Activated CD8-positive, alpha-beta memory T cell treated with anti-CD3 and anti-CD28 coated beads for 1 hour (primary cell): ENCODE results near the gene RAB3GAP2.
"Not testable (repeated sequence)": the region's sequence is repeated elsewhere in the genome, so short reads cannot be mapped to it uniquely, and the experiment has no call there.

Experiments used
- DNase-seq, 2 donors: peaks; one replicate each; pipeline ENCODE4 v3.0.0-alpha.2; 2020; ENCODE audit warnings: low read depth in 1 of 2; ENCODE audit errors: extremely low read depth in 1 of 2

RAB3GAP2 gene

DNA sequence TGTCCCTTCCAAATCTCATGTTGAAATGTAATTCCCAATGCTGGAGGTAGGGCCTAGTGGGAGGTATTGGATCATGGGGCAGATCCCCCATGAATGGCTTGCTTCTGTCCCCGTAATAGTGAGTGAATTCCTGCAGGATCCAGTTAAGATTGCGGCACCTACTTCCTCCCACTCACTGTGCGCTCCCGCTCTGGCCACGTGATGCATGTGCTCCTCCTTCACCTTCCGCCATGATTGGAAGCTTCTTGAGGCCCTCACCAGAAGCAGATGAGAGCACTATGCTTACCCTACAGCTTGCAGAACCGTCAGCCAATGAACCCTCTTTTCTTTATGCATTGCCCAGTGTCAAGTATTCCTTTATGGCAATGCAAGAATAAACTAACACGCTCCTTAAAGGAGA lies 14.9 kb upstream of the RAB3GAP2 start:
- no peak for DNase-seq

DNA sequence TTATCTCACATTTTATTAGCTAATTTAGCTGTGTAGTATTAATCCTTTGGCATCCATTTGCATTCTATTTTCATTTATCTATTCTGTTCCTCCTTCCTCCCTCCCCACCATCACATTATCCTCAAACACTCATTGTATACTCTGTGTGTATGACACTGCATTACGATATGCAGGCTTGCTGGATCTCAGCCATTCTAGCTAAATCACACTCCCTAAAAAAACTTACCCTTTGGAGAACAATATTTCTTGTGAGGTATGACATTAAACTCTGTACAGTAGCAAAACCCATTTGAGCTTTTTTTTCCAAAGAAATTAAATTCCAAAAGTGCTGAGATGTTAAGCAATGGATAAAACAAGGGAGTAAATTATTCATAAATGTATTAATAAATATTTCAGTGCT lies 11.4 kb upstream of the RAB3GAP2 start:
- no peak for DNase-seq

DNA sequence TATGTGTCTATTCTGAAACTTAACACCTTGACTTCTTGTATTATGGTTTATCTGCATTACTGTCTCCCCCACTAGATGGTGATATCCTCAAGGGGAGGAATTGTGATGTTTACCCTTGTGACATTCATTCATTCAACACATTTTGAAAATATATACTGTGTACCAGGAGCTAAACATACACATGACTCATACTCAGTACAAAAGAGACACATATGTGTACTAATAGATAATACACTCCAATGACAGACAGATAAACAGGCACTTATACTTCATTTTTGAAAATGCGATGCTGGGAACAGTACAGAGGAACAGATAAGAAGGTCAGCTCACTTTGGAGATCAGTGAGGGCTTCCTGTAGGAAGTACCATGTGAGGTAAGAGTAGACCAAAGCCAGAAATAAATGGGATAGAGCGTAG lies 8.9 kb upstream of the RAB3GAP2 start:
- no peak for DNase-seq

DNA sequence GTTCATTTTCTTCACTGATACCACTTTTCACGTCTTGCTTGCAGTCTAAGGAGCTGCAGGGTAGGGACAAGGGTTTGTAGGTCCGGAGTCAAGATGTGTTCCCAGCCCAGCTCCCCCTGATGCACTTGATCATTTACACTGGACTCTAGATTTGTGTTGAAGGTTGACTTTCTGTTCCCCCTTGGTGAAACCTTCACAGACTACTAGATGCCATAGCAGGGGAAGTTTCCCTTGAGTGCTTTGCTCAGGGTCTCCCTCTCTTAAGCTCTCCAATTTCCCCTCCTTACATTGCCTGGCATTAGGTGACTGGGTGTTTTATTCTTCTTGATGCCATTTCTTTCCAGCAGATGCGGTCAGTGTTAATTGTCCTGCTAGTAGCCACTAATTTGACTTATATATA lies 8.0 kb upstream of the RAB3GAP2 start:
- no peak for DNase-seq

DNA sequence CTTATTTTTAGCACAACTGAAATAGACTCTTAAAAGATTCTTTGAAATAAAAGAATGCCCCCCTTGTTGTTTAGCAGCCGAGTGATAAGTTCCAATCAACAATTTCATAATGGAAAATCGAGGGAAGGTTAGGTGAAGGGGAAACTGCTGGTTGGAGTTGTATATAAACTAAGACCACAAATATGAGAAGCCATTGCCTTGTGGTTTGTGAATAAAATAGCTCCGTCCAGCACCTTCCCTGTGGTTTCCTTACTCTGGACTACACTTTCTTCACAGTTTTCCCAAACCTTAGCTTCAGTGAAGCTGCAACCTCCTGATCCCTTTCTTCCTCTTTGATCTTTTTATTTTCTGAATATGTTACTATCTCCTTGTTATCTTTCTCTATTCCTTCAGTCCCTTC lies 6.7 kb upstream of the RAB3GAP2 start:
- DNase-seq, result no peak

DNA sequence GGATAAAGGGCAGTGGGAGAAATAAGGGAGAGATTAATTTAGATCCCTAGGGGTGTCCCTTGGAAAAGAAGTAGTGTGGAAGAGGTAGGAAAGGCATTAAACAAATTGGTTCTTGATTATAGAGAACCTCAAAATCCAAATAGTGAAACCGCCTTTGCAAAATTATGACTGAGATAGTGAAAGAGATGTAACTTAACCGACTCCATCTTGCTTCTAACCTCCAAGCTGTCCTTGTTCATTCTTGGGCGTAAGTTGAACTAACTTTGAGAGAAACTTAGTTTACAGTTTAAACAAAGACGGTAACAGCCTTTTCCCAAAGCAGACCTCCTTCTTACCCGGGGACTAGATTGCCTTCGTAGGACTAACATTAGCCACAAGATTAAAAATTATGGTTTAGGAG lies 3.2 kb upstream of the RAB3GAP2 start:
- DNase-seq, result no peak

DNA sequence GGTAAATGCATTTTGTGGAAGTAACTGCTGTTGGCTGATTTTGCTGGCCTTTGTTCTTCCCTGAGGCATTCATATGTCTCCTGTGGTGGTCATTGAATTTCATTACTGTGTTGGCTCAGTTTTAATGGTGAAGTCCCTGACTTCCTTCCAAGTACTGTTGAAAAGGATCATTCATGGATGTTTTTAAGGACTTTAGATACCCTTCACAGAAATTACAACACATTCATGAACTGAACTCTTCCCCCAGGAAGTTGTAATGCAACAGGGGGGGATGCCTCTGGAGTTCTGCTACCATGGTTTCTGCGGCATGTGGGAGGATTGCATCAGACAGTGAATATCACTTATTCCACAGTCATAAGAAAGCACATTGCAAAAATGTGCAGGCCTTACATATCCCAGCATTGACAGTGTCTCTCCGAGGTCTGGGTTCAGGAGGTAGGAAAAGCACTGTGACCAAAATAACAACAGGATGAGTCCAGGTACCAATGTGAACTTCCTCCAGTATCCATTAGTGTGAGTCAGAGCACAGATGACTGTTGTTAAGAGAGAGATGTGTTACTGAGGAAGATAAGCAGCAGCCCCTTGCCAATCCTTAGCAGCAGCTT lies 2.1 kb upstream of the RAB3GAP2 start:
- no peak for DNase-seq

DNA sequence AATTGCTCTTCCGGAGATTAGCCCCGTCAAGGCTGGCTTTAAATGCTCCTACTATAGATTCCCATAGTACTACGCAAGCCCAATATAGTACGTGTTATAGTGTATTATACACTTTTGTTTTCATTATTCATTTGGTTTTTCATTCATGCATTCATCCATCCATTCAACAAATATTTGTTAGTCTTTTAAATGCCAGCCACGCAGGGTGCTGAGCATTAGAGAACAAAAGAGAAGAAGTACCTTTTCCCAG lies 513 bp upstream of the RAB3GAP2 start:
- DNase-seq, result no peak

DNA sequence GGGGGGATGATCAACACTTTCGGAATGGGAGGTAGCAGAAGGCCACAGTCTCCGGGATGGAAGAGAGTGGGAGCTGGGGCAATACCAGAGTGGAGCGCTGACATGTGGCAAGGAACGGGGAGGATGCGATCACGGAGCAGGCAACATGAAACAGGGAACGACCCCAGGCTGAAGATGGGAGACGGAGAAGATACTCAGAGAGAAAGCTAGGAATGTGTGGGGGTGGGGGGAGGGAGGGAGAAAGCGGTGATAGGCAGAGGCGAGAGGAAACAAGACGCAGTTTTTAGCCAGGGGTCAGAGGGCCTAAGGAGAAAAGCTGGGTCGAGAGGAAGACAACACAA lies 577 bp downstream of the RAB3GAP2 start:
- no peak for DNase-seq

DNA sequence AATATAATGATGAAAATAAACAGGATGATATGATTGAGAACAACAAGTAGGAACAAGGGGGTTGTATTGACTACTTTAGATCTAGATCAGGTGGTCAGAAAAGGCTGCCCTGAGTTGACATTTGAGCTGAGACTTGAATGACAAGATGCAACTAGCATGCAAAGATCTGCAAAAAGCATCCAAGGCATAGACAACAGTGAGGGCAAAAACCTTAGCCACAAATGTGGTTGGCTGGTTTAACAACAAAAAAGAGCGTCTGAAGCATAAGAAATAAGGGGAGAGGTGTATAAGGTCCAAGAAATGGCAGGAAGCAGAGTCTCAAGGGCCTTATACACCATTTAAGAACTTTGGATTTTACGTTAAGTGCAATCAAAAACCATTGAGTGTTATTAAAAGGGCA lies 3.2 kb downstream of the RAB3GAP2 start:
- DNase-seq, result no peak

DNA sequence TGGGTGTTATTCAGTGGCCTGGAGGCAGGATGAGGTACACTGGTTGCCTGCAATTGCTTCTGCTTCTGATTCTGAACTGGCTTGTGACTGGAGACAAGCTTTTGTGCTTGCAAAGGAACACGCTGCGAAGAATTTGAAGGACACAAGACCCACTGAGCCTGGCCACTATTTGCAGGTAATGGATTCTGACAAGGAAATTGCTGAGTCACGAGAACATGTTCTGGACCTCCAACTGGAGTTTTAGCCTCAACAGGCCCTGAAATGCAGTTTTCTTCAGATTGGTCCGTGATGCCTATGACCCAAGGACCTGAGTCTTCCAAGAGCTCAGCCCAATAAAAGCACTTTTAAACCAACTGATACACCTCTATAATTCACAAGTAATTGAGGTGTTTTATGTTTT lies 4.6 kb downstream of the RAB3GAP2 start:
- DNase-seq, result no peak

DNA sequence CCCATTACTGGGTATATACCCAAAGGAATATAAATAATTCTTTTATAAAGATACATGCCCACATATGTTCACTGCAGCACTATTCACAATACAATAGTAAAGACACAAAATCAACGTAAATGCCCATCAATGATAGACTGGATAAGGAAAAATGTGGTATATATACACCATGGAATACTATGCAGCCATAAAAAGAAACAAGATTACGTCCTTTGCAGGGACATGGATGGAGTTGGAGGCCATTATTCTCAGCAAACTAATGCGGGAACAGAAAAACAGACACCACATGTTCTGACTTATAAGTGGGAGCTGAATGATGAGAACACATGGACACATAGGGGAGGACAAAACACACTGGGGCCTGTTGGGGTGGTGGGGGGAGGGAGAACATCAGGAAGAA lies 12.0 kb downstream of the RAB3GAP2 start:
- not testable (repeated sequence) for DNase-seq

DNA sequence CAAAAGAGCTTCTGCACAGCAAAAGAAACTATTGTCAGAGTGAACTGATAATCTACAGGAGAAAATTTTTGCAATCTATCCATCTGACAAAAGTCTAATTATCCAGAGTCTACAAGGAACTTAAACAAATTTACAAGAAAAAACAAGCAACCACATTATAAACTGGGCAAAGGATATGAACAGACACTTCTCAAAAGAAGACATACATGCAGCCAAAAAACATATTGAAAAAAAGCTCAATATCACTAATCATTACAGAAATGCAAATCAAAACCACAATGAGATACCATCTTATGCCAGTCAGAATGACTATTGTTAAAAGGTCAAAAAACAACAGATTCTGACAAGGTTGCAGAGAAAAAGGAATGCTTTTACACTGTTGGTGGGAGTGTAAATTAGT lies 12.5 kb downstream of the RAB3GAP2 start:
- not testable (repeated sequence) for DNase-seq

DNA sequence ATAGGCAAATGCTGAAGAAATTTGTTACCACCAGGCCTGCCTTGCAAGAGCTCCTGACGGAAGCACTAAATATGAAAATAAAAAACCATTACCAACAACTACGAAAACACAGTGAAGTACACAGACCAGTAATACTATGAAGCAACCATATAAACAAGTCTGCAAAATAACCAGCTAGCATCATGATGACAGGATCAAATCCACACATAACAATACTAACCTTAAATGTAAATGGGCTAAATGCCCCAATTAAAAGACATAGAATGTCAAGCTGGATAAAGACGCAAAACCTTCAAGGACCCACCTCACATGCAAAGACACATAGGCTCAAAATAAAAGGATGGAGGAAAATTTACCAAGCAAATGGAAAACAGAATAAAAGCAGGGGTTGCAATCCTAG lies 16.1 kb downstream of the RAB3GAP2 start:
- not testable (repeated sequence) for DNase-seq

DNA sequence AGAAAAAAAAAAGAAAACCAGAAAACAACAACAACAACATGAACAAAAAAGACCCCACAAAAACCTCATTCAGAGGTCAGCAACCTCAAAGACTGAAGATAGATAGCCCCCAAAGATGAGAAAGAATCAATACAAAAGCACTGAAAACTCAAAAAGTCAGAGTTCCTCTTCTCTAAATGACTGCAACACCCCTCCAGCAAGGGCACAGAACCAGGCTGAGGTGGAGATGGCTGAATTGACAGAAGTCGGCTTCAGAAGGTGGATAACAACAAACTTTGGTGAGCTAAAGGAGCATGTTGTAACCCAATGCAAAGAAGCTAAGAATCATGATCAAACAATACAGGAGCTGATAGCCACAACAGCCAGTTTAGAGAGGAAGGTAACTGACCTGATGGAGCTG lies 17.0 kb downstream of the RAB3GAP2 start:
- no peak for DNase-seq

DNA sequence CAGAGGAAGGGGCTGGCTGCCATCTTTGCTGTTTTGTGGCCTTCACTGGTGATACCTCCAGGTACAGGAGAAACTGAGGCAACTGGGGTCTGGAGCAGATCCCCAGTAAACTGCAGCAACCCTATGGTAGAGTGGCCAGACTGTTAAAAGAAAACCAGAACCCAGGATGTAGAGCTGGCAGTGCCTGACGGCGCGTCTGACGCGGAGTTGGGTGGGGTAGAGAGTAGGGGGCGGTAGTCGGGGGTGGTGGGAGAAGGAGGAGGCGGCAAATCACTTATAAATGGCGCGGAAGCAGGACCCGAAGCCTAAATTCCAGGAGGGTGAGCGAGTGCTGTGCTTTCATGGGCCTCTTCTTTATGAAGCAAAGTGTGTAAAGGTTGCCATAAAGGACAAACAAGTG lies 19.0 kb downstream of the RAB3GAP2 start:
- DNase-seq, result not testable (repeated sequence)

DNA sequence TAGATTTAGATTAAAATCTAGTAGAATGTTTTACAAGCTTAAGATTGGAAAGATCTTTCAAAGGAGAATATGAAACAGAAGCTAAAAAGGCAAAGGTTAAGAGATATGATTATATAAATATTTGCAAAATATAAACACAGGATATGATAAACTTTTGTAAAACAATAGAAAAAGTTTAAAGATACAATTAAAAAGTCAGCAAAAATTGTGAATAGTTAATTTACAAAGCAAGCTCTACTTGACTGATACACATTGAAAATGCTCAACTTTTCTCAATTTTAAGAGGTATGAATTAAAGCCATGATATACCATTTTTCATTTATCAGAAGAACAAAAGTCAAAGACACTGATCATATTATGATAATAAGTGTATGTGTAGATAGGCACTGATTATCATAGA lies 21.0 kb downstream of the RAB3GAP2 start:
- DNase-seq, result no peak

DNA sequence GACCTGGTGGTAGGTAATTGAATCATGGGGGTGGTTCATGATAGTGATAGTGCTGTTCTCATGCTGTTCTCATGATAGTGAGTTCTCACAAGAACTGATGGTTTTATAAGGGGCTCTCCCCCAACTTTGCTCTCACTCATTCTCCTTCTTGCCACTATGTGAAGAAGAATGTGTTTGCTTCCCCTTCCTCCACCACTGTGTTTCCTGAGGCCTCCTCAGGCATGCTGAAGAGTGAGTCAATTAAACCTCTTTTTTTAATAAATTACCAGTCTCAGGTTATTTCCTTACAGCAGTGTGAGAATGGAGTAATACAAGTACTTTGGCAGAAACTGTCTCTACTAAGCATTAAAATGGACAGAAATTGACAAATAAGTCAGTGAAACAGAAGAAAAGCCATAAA lies 21.6 kb downstream of the RAB3GAP2 start:
- DNase-seq, result no peak

DNA sequence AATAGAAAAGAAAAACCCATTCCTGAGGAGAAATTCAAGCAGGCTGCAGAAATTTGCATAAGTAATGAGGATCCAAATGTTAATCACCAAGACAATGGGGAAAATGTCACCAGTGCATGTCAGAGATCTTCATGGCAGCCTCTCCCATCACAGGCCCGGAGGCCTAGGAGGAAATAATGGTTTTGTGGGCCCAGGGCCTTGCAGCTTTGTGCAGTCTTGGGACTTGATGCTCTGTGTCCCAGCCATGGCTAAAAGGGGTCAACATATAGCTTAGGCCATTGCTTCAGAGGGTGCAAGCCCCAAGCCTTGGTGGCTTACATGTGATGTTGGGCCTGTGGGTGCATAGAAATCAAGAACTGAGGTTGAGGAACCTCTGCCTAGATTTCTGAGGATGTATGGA lies 22.7 kb downstream of the RAB3GAP2 start:
- DNase-seq, result no peak

DNA sequence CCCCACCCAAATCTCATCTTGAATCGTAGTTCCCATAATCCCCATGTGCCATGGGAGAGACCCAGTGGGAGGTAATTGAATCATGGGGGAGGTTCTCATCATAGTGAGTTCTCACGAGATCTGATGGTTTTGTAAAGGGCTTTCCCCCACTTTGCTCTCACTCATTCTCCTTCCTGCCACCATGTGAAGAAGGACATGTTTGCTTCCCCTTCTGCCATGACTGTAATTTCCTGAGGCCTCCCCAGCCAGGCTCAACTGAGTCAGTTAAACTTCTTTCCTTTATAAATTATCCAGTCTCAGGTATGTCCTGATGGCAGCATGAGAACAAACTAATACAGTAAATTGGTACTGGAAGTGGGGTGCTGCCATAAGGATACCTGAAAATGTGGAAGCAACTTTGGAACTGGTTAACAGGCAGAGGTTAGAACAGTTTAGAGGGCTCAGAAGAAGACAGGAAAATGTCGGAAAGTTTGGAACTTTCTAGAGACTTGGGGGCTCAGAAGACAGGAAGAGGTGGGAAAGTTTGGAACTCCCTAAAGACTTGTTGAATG lies 23.5 kb downstream of the RAB3GAP2 start:
- not testable (repeated sequence) for DNase-seq

DNA sequence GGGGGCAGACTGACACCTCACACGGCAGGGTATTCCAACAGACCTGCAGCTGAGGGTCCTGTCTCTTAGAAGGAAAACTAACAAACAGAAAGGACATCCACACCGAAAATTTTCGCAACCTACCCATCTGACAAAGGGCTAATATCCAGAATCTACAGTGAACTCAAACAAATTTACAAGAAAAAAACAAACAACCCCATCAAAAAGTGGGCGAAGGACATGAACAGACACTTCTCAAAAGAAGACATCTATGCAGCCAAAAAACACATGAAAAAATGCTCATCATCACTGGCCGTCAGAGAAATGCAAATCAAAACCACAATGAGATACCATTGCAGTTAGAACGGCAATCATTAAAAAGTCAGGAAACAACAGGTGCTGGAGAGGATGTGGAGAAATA lies 26.4 kb downstream of the RAB3GAP2 start:
- DNase-seq, result not testable (repeated sequence)

DNA sequence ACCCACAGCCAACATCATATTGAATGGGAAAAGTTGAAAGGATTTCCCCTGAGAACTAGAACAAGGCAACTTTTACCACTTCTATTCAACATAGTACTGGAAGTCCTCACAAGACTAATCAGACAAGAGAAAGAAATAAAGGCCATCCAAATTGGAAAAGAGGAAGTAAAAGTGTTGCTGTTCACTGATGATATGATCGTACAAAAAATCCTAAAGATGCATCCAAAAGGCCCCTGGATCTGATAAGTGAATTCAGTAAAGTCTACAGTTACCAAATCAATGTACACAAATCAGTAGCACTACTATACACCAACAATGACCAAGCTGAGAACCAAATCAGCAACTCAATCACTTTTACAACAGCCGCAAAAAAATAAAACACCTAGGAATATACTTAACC lies 28.3 kb downstream of the RAB3GAP2 start:
- no peak for DNase-seq

DNA sequence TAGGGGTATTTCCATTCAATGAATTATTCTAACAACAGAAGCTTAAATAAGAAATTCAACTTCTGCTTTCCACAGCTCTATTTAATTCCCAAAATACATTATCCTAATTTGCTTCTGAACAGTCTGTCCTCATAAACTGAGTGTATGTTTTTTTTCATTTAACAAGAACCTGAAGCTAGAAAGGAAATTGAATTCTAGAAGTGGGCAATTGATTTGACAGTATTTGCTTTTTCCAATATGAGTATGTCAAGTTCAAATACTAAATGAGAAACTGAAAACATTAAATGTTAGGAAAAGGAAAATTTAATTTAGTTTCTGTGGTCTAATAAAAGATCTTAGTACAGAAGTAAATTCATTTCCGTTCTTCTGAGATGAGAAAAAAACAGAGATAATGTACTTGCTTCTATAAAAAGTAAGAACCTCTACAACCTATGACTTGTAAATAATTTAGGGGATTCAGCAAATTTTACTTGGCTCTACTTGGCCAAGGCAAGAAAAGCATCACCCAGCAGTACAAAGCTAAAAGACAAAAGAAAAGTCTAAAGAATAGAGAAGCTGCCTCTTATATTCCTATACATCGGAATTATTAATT lies 31.1 kb downstream of the RAB3GAP2 start:
- DNase-seq, result no peak
